ENCODE data around the gene SRGAP3.
A peak's percentile ranks its signal among the peaks of the same experiment; 100 is the strongest.

SRGAP3 gene

DNA sequence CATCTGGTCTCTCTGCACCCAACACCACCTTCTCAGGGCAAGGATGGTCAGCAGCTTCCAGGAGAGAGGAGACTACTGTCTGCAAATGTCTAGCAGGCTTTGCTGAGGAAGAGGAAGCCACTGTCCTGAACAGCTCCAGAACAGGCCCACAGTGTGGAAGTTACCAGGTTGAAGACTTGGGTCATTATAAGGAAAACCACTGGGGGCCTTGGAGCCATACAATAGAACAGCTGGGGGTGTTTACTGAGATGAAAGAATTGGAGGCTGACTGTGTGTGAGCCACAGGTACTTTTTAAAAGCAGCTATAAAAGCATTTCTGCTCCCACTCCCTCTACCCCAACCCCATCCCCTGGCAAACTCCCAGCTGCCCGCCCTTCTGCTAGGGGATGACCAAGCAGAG lies 24.2 kb downstream of the SRGAP3 start:
- TF ChIP-seq CTCF (conservative IDR thresholded peaks at IDR 0.05) = no peak
- peak overlapping the region; percentile 41; the same call in 1 of the 2 replicates for H3K27ac ChIP-seq

DNA sequence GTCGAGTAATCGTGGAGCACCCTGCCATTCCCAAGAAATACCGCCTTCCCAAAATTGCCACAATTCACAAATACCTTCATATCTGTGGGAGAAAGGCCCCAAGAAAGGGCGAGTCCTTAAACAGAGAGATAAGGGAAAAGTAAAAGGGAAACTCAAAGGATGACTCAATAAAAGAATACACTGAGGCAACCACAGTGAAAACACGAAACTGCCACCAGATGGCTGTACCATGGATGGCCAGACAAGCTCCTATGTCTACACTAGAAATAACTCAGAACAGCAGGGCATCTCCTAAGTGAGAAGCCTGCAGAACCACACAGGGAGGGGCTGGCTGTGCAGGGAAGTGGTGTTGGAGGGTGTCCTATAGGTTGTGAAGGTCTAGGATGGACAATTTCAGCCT lies 25.0 kb downstream of the SRGAP3 start:
- TF ChIP-seq CTCF (conservative IDR thresholded peaks at IDR 0.05) = no peak

GRCh38 chr3:9223672-9224071 lies 25.8 kb downstream of the SRGAP3 start:
- no peak overlapping the region for H3K27ac ChIP-seq
- no peak for TF ChIP-seq CTCF (conservative IDR thresholded peaks at IDR 0.05)

More for the DNA sequence above, 25.0 kb downstream of the SRGAP3 start:
- no peak overlapping the region for H3K27ac ChIP-seq

- no peak for TF ChIP-seq CTCF (conservative IDR thresholded peaks at IDR 0.05)
- no peak overlapping the region for H3K27ac ChIP-seq
Measured at GRCh38 chr3:9222956-9223639, 26.3 kb downstream of the SRGAP3 start.

- H3K27ac ChIP-seq = no peak overlapping the region
- no peak for TF ChIP-seq CTCF (conservative IDR thresholded peaks at IDR 0.05)
Measured at GRCh38 chr3:9222049-9222448, 27.4 kb downstream of the SRGAP3 start.

DNA sequence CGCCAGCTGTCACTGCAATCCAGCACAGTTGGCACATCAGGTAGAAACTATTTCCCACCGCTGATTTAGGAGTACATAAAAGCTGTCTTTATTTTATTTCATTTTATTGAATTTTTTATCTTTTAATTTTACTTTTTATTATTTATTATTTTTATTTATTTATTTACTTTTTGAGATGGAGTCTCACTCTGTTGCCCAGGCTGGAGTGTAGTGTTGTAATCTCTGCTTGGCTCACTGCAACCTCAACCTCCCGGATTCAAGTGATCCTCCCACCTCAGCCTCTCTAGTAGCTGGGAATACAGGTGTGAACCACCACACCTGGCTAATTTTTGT lies 31.0 kb downstream of the SRGAP3 start:
- no peak for TF ChIP-seq CTCF (conservative IDR thresholded peaks at IDR 0.05)
- H3K27ac ChIP-seq = no peak overlapping the region

- TF ChIP-seq CTCF (conservative IDR thresholded peaks at IDR 0.05) = no peak
- no peak overlapping the region for H3K27ac ChIP-seq
Measured at GRCh38 chr3:9217784-9218513, 31.5 kb downstream of the SRGAP3 start.

All from VCaP (cell line).